ENCODE data around the gene PCCB. TPM values are rescaled to one million over a fixed set of nuclear protein-coding genes. Genes with fewer than 3 reads are reported as not detected.

Gene PCCB
- 26.8 to 29.9 TPM (median 27.4 TPM) in 5 replicates for total RNA-seq (2022; extraction: Qiagen RNA extraction; ENCODE audit: low read depth)

GRCh38 chr3:136250059-136250902 is at the start of gene PCCB:
TSS of gene PCCB (plus strand) at chr3:136250340. CDS start at chr3:136250376, 36 bp downstream.

Other genes starting within 250 kb of the PCCB start
- 7.1 to 9.7 TPM (median 8.6 TPM) in 5 replicates for gene MSL2, start 54.0 kb upstream of the PCCB start, total RNA-seq (2022; extraction: Qiagen RNA extraction; ENCODE audit: low read depth)

Measured in A549 treated with DMSO at 1 μM for 4 hours (cell line).